ENCODE measurements around the gene SLC4A4. TPM values are rescaled to one million over a fixed set of nuclear protein-coding genes. Genes with fewer than 3 reads are reported as not detected.

The SLC4A4 gene
- polyA plus RNA-seq, 1 donor (not counting 4 experiments of a cell fraction or from before 2014, with no cell fraction given): 0.29 TPM

DNA sequence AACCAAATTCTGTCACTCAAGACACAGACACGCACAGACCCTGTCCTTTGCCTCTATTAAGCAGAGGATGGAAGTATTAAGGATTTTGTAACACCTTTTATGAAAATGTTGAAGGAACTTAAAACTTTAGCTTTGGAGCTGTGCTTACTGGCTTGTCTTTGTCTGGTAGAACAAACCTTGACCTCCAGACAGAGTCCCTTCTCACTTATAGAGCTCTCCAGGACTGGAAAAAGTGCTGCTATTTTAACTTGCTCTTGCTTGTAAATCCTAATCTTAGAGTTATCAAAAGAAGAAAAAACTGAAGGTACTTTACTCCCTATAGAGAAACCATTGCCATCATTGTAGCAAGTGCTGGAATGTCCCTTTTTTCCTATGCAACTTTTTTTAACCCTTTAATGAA, 229.3 kb downstream of the SLC4A4 start:
- H2AFZ ChIP-seq (ENCODE audit: control insufficient read depth, low read length): no peak overlapping the region
- TF ChIP-seq, protein P1, sequence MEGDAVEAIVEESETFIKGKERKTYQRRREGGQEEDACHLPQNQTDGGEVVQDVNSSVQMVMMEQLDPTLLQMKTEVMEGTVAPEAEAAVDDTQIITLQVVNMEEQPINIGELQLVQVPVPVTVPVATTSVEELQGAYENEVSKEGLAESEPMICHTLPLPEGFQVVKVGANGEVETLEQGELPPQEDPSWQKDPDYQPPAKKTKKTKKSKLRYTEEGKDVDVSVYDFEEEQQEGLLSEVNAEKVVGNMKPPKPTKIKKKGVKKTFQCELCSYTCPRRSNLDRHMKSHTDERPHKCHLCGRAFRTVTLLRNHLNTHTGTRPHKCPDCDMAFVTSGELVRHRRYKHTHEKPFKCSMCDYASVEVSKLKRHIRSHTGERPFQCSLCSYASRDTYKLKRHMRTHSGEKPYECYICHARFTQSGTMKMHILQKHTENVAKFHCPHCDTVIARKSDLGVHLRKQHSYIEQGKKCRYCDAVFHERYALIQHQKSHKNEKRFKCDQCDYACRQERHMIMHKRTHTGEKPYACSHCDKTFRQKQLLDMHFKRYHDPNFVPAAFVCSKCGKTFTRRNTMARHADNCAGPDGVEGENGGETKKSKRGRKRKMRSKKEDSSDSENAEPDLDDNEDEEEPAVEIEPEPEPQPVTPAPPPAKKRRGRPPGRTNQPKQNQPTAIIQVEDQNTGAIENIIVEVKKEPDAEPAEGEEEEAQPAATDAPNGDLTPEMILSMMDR (optimal IDR thresholded peaks at IDR 0.05 in 1 of 3, IDR thresholded peaks at IDR 0.05 in 1 of 3, conservative IDR thresholded peaks at IDR 0.05 in 1 of 3; ENCODE audit: extremely low read depth in 1 of 3, insufficient read depth in 2 of 3, low read length in 3 of 3): no peak
- H3K9ac ChIP-seq (ENCODE audit: control insufficient read depth, extremely low read depth, insufficient read depth, low read length): no peak overlapping the region
- H3K4me3 ChIP-seq (ENCODE audit: control insufficient read depth in 2 of 3, extremely low read depth in 1 of 3, insufficient read depth in 2 of 3, low read depth in 1 of 3, low read length in 3 of 3): no peak overlapping the region
- dilution Hi-C loops (cut with MboI; ENCODE audit: extremely low pct_ligation_motif_present, low sequenced_read_pairs): no loop called here
- H3K36me3 ChIP-seq (ENCODE audit: control insufficient read depth in 2 of 2, extremely low read depth in 1 of 2, insufficient read depth in 2 of 2, low read length in 2 of 2): no peaks in the 10 kb centered on the region
- no peak overlapping the region for H3K4me2 ChIP-seq (ENCODE audit: control insufficient read depth, extremely low read depth, insufficient read depth, low read depth, low read length)
- no peaks in the 10 kb centered on the region for H4K20me1 ChIP-seq (ENCODE audit: control insufficient read depth, extremely low read depth, insufficient read depth, low read length)
- no peak for FAIRE-seq
- DNase-seq (ENCODE audit: low read depth, low spot score): no peak
- no peaks in the 10 kb centered on the region for H3K79me2 ChIP-seq (ENCODE audit: control insufficient read depth, insufficient read depth, low read length)
- no peaks in the 10 kb centered on the region for H3K9me3 ChIP-seq (ENCODE audit: control insufficient read depth, low read depth, low read length)
- no peaks in the 10 kb centered on the region for H3K9me1 ChIP-seq (ENCODE audit: control insufficient read depth, extremely low read depth, insufficient read depth, low read length)
- no peak overlapping the region for H3K27ac ChIP-seq (ENCODE audit: control insufficient read depth, insufficient read depth, low read length)
- no peaks in the 10 kb centered on the region for H3K4me1 ChIP-seq (ENCODE audit: control insufficient read depth, extremely low read depth, insufficient read depth, low read length)
- H3K27me3 ChIP-seq (ENCODE audit: control insufficient read depth, extremely low read depth, insufficient read depth, low read length): no peaks in the 10 kb centered on the region

DNA sequence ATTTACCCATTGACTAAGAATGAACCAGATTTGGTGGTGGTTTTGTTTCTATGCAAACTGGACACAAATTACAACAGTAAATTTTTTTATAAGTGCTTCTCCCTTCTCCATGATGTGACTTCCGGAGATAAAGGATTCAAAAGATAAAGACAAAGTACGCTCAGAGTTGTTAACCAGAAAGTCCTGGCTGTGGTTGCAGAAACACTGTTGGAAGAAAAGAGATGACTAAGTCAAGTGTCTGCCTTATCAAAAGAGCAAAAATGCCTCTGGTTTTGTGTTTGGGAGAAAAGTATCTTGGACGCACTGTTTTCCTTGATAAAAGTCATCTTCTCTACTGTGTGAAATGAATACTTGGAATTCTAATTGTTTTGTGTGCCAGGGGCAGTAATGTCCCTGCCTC, 231.7 kb downstream of the SLC4A4 start:
- no peaks in the 10 kb centered on the region for H3K36me3 ChIP-seq (ENCODE audit: control insufficient read depth in 2 of 2, extremely low read depth in 1 of 2, insufficient read depth in 2 of 2, low read length in 2 of 2)
- no peak overlapping the region for H3K4me2 ChIP-seq (ENCODE audit: control insufficient read depth, extremely low read depth, insufficient read depth, low read depth, low read length)
- H3K4me1 ChIP-seq (ENCODE audit: control insufficient read depth, extremely low read depth, insufficient read depth, low read length): no peaks in the 10 kb centered on the region
- no peaks in the 10 kb centered on the region for H3K9me3 ChIP-seq (ENCODE audit: control insufficient read depth, low read depth, low read length)
- H4K20me1 ChIP-seq (ENCODE audit: control insufficient read depth, extremely low read depth, insufficient read depth, low read length): no peaks in the 10 kb centered on the region
- TF ChIP-seq, protein P1 (optimal IDR thresholded peaks at IDR 0.05 in 1 of 3, IDR thresholded peaks at IDR 0.05 in 1 of 3, conservative IDR thresholded peaks at IDR 0.05 in 1 of 3; ENCODE audit: extremely low read depth in 1 of 3, insufficient read depth in 2 of 3, low read length in 3 of 3): no peak
- dilution Hi-C loops (cut with MboI; ENCODE audit: extremely low pct_ligation_motif_present, low sequenced_read_pairs): no loop called here
- H3K79me2 ChIP-seq (ENCODE audit: control insufficient read depth, insufficient read depth, low read length): no peaks in the 10 kb centered on the region
- H3K27me3 ChIP-seq (ENCODE audit: control insufficient read depth, extremely low read depth, insufficient read depth, low read length): no peaks in the 10 kb centered on the region
- H3K9me1 ChIP-seq (ENCODE audit: control insufficient read depth, extremely low read depth, insufficient read depth, low read length): no peaks in the 10 kb centered on the region
- no peak overlapping the region for H3K9ac ChIP-seq (ENCODE audit: control insufficient read depth, extremely low read depth, insufficient read depth, low read length)
- DNase-seq (ENCODE audit: low read depth, low spot score) (no peak), FAIRE-seq (no peak)
- no peak overlapping the region for H3K27ac ChIP-seq (ENCODE audit: control insufficient read depth, insufficient read depth, low read length)
- no peak overlapping the region for H2AFZ ChIP-seq (ENCODE audit: control insufficient read depth, low read length)
- H3K4me3 ChIP-seq (ENCODE audit: control insufficient read depth in 2 of 3, extremely low read depth in 1 of 3, insufficient read depth in 2 of 3, low read depth in 1 of 3, low read length in 3 of 3): no peak overlapping the region
